Ureter (tissue), 1 donor: ENCODE measurements around the gene CCAR1. TPM values are rescaled to one million over a fixed set of nuclear protein-coding genes. Genes with fewer than 3 reads are reported as not detected.
"Not testable (repeated sequence)": the region's sequence is repeated elsewhere in the genome, so short reads cannot be mapped to it uniquely, and the experiment has no call there.

ENCODE experiments used
- DNase-seq: peaks from one replicate; pipeline ENCODE4 v3.0.0-alpha.2; 2020; ENCODE audit warnings: low spot score
- total RNA-seq: library from RNA; stranded (reverse); gene quantifications from one replicate; pipeline ENCODE4 v1.2.4, GENCODE V29; 2023
- donor health status: DM: yes; HTN: yes; CAD: no.

The CCAR1 gene
- total RNA-seq, 1 donor from 2014 or later: 81.2 TPM

DNA sequence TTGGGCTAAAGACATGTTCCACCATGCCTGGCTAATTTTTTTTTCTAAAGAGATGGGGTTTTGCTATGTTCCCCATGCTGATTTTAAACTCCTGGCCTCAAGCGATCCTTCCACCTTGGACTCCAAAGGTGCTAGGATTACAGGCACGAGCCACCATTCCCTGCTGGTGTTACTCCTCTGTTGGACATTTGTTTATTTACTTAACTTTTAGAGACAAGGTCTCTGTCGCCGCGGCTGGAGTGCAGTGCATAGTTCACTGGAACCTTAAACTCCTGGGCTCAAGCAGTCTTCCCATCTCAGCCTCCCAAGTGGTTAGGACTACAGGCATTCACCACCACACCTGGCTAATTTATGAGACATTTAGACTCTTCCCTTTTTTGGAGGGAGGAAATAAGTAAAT is 38.9 kb downstream of the CCAR1 start:
- DNase-seq: no peak

DNA sequence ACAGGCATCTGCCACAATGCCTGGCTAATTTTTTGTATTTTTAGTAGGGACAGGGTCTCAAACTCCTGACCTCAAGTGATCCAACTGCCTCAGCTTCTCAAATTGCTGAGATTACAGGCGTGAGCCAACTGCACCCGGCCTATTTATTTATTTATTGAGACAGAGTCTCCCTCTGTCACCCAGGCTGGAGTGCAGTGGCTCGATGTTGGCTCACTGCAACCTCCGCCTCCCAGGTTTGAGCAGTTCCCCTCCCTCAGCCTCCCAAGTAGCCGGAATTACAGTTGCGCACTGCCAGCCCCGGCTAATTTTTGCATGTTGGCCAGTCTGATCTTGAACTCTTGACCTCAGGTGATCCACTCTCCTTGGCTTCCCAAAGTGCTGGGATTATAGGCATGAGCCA is 46.4 kb downstream of the CCAR1 start:
- DNase-seq: not testable (repeated sequence)

- no peak for DNase-seq
Observed at GRCh38 chr10:68781613-68782574, 60.9 kb downstream of the CCAR1 start.

- no peak for DNase-seq
Observed at GRCh38 chr10:68784476-68784875, 63.4 kb downstream of the CCAR1 start.

GRCh38 chr10:68787813-68788212 is 66.8 kb downstream of the CCAR1 start:
- no peak for DNase-seq

GRCh38 chr10:68790476-68790875 is 69.4 kb downstream of the CCAR1 start:
- DNase-seq: peak; percentile 15

DNA sequence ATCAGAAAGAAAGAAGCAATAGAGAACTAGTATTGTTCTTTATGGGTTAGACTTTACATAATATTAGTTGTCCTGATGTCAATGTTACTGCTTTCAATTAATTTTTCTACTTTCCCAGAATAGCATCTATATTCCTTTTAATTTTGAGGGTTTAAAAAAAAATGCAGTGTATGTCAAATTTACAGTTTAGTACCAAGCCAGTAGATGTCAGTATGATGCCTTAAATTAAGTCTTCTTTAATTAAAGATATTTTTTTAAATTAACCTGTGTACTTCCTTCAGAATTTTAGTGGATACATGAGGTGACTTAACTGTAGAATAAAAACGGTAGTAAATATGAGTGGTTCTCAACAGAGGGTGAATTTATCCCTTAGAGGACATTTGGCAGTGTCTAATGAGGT is 71.1 kb downstream of the CCAR1 start:
- no peak for DNase-seq

GRCh38 chr10:68795886-68796532 is 75.0 kb downstream of the CCAR1 start:
- peak; percentile 5 for DNase-seq

DNA sequence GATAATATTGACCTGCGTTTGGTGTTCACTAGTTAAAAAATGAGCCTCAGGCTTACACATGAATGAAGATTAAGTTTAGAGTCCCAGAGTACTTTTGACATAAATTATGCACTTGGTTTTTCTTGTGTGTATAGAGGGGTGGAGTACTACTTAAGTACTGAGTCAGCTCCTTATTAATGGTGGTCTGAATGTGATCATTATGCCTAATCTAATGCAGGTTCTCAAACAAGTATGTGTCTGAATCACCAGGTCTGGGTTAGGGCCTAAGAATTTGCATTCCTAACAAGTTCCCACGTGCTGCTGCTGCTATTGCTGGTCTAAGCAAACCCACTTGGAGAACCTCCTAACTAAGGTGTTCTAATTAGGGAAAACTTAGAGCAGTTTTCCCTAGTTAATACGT is 75.6 kb downstream of the CCAR1 start:
- DNase-seq: no peak

GRCh38 chr10:68800211-68800610 is 79.2 kb downstream of the CCAR1 start:
- DNase-seq: no peak

DNA sequence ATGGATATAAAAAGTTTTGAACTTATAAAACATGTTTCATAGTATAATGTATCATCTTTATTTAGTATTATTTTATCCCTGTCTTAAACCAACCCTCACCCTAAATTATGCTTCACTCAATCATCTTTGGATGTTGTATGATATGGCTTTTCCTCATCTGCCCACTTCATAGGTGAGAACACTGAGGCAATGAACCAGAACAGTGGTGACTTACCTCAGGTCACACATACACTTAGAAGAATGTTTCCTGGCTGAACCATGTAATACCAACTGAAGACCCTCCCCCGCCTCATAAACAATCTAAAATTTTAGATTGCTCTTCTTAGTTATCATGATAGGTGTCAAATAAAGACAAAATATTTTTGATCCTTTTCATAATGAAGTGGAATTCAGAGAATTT is 83.7 kb downstream of the CCAR1 start:
- DNase-seq: no peak

- DNase-seq: not testable (repeated sequence)
Observed at GRCh38 chr10:68810830-68811229, 89.8 kb downstream of the CCAR1 start.

DNA sequence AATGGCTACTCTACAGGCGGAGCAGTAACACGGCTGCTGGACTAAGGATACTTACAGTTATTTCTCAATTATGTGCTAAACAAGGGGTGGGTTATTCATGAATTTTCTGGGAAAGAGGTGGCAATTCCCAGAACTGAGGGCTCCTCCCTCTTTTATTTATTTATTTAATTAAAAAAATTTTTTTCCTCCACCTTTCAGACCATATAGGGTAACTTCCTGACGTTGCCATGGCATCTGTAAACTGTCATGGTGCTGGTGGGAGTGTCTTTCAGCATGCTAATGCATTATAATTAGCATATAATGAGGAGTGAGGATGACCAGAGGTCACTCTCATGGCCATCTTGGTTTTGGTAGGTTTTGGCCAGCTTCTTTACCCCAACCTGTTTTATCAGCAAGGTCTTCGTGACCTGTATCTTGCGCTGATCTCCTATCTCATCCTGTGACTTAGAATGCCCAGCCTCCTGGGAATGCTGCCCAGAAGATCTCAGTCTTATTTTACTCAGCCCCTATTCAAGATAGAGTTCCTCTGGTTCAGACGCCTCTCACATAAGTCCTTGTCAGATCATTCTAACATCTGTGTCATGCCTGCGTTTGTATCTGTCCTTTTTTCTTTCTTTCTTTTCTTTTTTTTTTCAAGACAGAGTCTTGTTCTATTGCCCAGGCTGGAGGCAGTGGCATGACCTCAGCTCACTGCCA is 90.4 kb downstream of the CCAR1 start:
- DNase-seq: no peak

DNA sequence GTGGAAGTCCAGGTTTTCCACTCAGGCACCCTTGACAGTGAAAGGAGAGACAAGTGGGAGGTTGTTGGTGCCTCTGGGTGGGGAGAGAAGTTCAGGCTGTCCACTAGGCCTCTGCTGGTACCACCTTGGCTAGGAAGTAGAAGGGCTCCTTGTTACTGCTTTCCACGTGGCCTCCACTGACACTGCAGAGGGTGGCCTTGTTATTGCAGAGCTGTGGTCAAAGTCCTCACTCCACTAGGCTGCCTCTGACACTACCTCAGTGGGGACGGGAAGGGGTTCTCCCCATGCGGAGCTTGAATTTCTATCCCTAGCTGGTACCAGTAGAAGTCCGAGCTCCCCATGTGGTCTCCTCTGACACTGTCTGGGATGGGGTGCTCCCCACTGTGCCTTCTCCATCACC is 91.4 kb downstream of the CCAR1 start:
- DNase-seq: no peak

DNA sequence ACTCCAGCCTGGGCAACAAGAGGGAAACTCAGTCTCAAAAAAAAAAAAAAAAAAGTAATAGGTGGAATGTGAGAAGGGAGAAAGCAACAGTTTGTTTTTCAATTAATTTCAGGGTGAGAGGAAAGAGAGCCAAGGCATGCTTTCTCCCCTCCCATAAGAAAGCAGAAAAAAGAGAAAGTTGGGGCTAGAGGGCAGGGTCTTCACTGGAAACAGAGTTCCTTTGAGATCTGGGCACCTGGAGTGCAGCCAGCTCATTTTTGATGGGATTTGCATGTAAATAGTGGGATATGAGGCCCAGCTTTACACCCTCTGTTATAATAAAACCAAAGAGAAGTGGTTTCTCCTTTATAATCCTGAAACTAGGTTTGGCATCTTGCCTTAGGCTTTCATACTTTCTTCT is 92.5 kb downstream of the CCAR1 start:
- DNase-seq: no peak

GRCh38 chr10:68816796-68817412 is 95.9 kb downstream of the CCAR1 start:
- DNase-seq: no peak

GRCh38 chr10:68820359-68820758 is 99.3 kb downstream of the CCAR1 start:
- DNase-seq: not testable (repeated sequence)

- DNase-seq: not testable (repeated sequence)
Observed at GRCh38 chr10:68822626-68823025, 101.6 kb downstream of the CCAR1 start.

DNA sequence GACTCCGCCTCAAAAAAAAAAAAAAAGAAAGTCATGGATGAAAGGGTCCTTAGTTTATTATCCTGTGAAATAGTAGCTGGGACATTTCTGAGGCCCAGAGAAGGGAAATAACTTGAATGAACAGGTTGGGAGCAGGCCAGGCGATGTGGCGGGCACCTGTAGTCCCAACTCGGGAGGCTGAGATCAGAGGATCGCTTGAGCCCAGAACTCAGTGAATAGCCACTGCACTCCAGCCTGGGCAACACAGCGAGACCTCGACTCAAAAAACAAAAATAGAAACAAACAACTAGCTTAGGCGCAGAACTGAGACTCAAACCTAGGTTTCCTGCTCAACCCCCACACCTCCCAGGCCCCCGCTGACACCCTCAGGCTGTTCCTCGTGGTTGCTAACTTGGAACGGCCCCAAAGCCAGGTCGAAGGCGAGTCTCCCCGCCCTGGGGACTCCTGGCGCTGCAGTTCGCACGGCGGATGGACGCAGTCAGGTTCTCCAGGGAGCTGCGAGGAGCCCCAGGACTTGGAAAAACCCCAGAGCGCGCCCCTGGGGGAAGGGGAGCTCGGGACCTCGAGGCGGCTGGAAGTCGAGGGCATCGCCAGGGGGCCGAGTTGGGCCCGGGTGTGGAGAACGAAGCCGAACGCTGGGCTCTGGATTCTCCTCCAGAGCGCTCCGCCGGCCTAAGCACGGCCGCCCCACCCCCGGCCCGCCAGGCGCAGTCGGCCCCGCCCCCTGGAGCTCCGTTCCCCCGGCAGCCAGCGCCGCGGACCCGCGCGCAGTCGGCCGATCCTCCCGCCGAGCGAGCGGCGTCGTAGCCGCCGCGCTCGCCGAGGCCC is 105.9 kb downstream of the CCAR1 start, which contains the start of gene STOX1:
STOX1 (plus strand) TSS at position 768 of the 828 bp plus-strand sequence. CDS start 93 bp downstream, outside the sequence.
- no peak for DNase-seq

- not testable (repeated sequence) for DNase-seq
Observed at GRCh38 chr10:68827592-68827959, 106.5 kb downstream of the CCAR1 start.

DNA sequence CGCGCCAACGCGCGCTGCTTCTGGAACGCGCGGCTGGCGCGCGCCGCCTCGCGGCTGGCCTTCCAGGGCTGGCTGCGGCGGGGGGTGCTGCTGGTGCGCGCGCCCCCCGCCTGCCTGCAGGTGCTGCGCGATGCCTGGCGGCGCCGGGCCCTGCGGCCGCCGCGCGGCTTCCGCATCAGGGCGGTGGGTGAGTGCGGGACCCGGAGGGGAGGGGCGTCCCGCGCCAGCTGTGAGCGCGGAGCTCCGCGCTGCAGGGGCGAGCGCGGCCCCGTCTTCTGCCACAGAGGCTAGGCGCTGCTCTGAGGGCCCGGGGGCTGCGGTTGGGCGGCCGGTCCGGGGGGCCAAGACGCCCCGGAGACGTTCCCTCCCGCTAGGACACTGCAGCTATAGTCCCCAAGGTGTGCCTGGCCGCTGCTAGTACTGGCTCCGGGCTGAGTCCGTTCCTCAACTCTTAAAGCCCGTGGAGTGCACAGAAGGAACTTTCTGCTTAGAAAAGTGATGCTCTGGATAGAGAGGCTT is 107.1 kb downstream of the CCAR1 start:
- not testable (repeated sequence) for DNase-seq
